ENCODE data around the gene ARHGEF4.

The ARHGEF4 gene

DNA sequence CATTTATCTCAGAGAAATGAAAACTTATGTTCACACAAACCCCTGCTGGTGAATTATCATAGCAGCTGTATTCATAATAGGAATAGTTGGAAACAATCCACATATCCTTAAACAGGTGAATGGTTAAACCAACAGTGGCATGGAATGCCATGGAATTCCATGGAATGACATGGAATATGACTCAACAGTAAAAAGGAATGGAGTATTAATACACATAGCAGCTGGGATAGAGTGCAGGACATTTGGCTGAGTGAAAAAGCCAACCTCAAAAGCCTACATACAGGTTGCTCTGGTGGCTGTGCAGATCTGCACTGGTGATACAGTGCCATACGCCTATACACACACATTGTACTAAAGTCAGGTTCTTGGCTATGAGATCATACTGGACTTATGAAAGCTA, 187.0 kb downstream of the ARHGEF4 start:
- DNase-seq: no peak

DNA sequence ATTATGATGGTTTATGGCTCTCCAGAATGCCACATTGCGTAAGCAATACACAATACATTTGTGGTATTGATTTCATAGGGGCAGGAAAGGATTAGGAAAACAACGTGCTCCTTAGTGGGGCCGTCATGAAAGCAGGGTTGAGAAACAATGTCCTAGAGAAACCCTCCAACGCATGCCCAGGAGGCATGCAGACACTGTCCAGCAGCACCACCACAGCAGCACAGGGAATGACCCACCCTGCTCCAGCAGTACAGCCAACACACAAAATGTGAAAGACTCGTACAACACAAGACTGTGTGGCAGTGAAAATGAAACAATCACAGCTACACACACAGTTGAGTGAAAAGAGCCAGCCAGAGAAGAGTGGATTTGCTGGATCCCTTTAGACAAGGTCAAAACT, 190.2 kb downstream of the ARHGEF4 start:
- DNase-seq: no peak

DNA sequence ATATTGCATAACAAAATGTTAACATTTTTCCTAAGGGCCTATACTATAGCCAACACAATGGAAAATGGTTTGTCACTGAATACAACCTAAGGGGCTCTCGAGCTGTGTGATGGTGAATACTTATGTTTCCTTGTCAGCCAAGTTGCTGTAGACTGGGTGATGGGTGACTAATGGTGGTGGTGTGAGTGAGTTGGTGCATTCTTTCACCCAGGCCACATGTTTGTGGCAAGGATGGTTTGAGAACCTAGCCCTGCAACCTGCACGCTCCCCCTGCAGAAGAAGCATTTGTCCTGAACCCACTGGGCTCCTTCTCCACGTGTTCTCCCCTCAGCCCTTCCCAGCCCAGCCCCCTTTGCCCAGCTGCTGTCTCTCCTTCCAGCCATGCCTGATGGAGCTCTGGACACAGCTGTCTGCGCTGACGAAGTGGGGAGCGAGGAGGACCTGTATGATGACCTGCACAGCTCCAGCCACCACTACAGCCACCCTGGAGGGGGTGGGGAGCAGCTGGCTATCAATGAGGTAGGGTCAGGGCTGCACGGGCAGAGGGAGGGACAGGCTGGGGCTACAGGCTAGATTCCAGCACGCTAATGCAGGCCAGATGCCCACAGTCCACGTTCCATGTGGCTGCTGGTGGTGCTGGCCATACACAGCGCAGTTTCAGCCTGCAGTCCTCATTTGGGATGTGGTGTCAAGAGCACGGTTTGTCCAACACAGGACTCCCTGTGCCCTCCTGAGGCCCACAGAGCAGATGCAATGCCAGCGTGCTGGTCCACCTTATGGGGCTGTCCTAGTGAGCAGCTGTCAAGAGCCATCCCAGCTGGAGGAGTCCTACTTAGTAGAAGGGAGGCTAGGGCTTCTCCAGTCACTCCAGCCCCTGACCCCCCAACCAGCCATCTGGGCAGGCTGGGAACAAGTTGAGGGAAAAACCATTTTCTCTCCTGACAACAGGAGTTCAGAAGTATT, 191.1 kb downstream of the ARHGEF4 start:
- DNase-seq: no peak

DNA sequence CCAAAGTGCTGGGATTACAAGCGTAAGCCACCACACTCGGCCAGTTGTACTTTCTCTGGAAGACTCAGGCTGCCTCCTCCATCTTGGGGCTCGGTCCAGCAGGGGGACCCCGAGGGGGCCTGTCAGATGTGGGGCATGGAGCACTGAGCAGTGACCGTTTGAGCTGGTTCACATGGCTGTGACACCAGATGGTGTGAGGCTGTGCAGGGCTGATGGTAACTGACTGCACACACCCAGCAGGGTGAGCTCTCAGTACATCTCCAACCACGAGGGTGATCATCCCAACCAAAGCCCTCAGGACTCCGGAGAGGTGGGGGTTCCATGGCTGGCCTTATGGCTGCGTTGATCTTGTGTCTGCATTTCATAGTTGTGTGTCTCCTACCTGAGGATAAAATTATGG, 193.1 kb downstream of the ARHGEF4 start:
- DNase-seq: no peak

DNA sequence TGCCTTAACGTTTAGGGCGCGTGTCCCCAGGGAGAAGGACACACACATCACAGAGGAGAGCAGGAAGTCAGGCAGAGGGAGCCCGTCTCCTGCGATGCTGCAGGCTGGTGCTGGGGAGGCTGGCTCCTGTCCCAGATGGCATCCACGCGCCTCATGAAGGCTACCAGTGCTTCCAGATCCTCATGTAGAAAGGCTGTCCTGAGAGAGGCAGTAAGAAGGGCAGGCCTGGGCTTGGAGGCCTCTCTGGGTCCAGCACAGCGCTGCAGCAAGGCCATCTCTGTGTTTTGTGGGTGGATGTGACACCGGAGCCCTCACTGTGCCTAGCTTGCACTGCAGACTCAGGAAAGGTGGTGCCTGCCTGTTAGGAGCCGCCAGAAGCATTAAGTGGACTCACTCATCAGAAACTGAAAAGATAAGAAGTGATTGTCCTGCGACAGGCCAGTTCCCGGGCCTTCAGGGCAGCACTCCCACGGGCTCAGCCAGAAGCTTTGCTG, 193.8 kb downstream of the ARHGEF4 start:
- no peak for DNase-seq

DNA sequence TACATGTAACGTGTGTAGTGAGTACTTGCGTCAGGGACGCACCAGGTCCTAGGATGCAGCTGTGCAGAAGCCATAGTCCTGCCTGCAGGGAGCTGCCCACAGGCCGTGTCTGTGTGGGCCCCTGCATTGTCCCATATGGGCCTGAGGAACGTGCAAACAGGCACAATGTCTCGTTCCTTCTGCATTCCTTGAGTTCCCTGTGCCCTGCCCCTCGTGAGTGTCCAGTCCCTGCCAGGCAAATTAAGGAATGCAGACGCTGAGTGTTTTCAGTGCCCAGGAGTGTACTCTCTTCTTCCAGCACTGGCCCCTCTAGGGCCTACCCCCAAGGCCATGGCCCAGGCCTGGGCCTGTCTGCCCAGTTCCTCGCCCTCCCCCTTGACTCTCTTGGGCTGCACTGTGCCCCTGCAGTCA, 194.7 kb downstream of the ARHGEF4 start:
- DNase-seq: no peak

DNA sequence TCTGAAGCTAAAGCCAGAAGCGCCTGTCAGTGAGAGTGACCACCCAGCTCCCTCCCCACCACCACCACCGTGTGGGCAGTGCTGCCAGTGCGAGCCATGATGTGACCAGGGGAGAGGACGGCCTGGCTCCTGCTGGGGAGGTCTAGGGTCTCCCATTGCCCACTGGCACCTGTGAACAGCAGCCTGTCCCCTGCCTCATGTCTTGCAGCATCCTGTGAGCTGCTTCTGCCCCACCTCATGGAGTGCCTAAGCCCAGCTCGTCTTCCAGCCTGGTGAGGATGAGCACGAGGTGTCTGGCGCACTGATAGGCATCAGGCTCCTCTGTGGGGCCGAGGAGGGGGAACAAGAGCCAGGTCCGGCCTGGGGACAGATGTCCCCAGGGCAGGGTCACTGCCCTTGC, 195.2 kb downstream of the ARHGEF4 start:
- DNase-seq: no peak

DNA sequence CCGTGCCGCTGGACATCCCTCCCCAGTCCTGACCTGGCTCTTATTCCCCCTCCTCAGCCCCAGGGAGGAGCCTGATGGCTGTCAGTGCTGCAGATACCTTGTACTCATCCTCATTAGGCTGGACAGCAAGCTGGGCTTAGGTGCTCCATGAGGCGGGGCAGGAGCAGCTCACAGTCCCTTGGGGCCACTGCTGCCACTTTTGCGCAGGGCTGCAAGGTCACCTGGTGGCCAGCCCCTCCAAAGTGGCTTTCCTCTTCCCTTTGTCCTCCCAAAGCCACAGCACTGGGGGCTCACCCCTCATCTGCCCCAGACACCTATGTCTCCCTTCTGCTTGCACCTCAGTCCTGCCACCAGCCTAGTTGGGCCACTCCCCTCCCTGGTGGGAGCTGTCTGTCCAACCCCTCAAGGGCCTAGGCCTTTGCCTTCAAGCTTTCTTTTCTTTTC, 195.7 kb downstream of the ARHGEF4 start:
- no peak for DNase-seq

DNA sequence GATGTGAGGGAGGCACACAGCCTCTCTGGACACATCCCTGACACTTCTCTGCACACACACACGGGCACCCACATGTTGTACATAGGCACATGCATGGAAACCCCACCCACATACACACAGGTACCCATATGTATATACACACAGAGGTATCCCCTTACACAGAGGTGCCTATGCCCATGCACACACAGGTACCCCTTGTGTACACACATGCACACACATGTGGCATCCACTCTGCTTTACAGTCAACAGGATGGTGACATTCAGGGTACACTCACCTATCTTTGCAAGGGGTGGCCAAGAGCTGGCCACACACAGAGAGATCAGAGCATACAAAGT, 197.0 kb downstream of the ARHGEF4 start:
- no peak for DNase-seq

DNA sequence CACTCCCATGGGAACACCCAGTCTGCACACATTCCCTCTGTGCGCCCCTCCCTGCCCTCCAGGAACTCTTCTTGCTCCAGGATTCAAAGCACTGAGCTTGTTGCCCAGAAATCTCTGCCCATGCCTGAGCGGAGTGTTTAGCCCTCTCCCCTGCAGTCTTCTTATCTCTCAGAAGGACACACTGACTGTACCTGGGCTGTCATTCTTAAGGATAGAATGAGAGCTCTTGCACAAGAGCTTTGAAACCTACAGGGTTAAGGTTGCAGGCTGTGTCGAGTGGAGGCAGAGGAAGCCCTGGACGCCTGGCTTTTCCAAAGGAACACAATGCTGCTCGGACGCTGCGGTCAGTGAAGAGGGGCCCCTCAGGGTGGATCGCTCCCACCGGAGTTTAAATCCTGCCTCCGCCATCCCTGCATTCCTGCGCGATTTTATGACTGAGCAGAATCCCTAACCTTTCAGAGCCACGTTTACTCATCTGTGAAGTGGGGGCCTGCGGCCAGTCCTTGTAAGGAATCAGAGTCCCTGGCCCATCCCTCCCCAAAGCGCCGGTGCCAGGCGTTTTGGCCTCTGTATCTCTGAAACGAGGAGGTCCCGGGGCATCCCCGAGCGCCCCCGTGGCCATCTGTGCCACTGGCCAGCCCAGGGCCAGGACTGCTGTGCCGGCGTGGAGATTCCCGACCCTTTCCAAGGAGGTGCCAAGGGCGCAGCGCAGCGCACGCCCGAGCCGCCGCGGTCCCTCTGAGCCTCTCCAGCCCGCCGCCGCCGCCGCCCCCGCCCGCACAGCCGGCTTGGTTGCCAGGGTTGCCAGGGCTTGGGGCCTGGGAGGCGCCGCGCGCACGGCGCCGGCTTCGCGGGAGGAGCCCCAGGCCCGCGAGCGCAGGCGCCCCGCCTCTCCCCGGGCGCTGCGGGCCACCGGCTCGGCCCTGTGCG, 197.7 kb downstream of the ARHGEF4 start:
- DNase-seq: peak; percentile 18 to 32

DNA sequence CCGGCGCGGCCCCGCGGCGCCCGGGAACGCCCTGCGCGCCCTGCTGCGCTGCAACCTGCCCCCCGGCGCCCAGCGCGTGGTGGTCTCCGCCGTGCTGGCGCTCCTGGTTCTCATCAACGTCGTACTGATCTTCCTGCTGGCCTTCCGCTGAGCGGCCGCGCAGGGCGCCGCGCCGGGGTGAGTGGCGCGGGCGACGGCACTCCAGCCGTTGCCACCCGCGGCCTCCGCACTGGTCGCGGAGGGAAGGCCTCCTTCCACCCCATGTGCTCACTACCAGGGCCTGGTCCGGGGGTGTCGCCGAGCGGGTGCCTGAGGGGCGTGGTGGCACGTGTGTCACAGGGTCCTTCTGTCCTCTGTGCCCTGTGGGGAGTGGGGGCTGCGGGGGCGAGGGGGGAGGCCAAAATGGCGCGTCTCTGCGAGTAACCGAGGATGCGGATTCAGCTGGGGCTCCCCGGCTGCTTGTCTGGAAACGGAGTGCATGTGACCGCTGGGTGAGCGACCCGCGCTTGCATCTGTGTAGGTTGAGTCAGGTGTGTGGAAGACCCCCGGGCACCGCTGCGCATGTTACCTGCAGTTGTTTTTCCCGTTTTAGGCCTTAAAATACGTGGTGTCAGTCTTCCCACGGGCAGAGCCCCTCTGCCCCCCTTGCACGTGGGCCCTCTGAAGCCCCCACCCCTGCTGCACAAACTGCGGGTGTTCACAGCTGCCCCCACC, 198.6 kb downstream of the ARHGEF4 start:
- DNase-seq: no peak

DNA sequence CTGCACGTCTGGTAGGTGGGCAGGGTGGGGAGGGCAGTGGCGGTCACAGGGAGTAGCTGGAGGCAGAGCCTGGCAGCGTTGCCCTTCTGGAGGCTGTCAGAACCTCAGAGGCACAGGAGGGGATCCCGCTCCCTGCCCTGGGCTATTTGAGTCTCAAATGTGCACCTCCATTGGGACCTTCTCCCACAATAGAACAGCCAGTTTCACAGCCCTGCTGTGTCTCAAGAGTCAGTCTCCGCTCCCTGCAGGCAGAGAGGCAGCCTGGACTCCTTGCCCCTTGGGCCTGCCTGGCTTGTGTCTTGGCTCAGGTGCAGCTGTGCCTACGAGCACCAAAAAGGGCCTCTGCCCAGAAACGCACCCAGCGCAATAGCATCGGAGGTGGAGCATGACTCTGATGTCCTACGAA, 199.1 kb downstream of the ARHGEF4 start:
- DNase-seq: no peak

DNA sequence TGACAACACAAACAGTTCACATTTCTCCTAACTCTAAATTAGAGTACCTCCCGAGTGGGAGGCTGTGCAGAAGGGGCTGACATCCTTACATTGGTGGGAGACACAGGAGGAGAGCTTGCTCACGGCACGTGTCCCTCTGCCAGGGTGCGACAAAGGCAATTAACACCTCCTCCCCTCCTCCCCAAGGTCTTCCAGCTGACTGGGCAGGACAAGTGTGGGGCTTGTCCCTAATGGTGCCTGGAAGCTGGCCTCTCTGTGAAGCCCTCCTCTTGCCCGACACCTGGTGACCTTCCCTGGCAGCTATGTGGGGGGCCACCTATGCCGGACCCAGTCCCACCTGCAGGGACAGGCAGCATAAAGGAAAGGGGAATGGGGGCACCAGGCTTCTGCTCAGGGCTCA, 199.6 kb downstream of the ARHGEF4 start:
- no peak for DNase-seq

DNA sequence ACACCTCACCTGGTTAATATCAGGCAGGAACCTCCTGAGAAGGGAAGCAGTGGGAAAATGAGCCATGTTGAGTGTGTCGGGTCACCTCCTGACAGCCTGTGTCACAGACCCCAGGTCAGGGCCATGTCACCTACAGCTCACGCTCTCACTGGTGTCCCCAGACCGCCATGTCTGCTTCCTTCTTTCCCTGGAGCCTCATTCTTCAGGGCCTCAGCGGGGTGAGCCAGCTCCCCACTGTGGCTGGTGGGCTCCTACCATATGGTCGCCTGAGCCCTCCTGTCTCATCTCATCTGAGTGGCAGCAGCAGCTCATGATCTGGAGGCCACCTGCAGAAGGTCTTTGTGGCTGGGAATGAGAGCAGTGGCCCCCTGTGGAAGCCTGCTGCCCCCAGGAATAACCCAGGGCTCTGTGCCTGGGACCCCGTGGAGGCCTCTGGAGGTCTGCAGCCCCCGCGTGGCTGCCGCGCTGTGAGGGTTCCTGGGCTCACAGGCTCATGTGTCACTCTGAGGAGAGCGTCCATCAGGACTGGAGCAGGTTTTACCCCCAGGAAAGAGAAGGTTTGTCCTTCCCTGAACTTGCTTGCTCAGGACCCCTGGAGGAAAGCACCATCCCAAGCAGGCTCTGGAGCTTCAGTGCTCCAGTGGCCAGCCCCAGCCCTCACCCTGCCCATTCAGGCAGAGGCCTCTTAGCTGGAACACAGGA, 200.1 kb downstream of the ARHGEF4 start:
- DNase-seq: no peak

DNA sequence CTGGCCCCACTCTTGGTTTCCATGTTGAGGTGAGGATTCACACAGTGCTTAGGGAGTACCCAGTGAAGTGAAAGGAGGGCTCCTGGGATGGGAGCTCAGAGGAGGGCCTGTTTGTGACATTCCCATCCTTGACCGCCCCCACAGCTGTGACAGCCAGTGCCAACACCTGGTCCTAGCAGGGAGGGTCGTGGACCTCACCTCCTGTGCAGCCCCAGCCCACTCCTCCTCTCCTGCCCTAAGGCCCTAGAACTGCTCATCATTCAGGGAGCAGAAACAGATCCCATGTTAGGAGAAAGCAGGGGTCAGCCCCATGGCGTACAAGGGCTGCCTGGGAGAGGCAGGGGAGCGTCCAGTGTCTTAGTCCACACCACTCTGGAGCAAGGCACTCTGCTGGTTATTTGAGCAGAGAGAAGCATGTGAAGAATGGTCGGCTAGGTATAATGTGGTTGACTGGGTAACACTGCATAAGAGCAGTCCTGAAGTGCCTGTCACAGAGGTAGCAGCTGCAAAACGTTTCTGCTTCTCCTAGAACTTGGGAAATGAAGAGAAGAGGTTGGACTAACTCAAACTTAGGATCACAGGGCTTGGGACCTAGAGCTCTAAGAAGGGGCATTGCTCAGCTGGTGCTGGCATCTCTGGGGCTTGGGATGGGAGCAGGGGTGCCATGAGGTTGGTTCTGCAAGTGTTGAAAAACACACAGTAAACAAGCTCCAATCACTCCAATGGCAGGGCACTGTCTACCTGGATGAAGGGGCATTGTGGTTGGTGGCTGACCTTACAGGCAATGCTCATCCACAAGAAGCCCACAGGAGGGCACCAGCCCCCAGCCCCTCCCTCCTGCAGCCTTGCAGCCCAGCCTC, 200.9 kb downstream of the ARHGEF4 start:
- DNase-seq: no peak

DNA sequence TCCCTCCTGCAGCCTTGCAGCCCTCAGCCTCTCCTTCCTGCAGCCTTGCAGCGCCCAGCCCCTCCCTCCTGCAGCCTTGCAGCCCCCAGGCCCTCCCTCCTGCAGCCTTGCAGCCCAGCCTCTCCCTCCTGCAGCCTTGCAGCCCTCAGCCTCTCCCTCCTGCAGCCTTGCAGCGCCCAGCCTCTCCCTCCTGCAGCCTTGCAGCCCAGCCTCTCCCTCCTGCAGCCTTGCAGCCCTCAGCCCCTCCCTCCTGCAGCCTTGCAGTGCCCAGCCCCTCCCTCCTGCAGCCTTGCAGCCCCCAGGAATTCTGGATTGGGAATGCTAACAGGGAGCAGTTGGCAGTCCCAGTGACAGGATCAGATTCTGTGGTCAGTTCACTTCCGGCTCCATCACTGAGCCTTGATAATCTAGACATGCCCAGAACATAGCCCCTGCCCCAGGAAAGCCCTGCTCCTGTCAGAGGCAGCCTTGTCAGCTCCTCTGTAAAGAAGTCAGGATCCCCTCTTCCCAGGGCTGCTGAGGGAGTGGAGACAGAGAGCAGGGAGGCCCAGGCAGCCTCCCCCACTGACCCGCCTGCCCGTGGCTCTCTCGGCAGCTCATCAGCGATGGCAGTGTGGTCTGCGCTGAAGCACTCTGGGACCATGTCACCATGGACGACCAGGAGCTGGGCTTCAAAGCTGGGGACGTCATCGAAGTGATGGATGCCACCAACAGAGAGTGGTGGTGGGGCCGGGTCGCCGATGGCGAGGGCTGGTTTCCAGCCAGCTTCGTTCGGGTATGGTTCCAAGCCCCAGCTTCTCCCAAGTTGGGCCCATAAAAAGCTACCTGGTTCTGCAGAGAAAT, 201.8 kb downstream of the ARHGEF4 start:
- no peak for DNase-seq

DNA sequence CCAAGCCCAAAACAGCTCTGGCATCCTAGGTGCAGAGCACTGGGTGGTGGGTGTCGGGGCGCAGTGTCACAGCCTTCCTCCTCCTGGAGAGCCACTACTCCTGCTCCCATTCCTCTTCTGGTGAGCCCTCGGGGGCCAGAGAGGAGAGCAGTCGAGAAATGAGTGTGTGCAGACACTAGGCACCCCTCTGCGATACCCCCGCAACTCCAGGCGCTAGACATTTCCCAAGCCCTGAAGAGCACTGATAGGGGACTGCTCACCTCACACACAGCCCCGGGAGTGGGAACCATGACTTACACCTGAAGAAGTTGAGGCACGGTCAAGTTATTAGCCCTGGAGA, 202.4 kb downstream of the ARHGEF4 start:
- no peak for DNase-seq

DNA sequence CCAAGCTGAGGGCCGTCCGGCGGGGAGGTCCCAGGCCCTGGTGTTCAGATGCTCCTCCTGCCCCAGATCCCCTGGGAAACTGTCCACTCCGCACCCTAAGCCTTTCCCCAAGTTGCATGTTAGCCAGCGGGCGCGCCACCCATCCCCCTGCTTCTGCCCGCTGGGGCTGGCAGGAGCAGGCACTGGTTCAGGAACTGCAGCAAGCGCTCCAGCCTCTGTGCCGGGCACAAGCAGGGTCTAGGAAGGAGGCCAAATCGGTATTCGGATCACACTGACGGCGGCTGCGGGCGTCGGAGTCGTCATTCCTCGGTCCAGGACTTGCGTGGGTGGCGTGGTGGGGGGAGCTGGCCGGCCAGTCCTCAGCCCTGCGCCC, 202.8 kb downstream of the ARHGEF4 start:
- DNase-seq: no peak

DNA sequence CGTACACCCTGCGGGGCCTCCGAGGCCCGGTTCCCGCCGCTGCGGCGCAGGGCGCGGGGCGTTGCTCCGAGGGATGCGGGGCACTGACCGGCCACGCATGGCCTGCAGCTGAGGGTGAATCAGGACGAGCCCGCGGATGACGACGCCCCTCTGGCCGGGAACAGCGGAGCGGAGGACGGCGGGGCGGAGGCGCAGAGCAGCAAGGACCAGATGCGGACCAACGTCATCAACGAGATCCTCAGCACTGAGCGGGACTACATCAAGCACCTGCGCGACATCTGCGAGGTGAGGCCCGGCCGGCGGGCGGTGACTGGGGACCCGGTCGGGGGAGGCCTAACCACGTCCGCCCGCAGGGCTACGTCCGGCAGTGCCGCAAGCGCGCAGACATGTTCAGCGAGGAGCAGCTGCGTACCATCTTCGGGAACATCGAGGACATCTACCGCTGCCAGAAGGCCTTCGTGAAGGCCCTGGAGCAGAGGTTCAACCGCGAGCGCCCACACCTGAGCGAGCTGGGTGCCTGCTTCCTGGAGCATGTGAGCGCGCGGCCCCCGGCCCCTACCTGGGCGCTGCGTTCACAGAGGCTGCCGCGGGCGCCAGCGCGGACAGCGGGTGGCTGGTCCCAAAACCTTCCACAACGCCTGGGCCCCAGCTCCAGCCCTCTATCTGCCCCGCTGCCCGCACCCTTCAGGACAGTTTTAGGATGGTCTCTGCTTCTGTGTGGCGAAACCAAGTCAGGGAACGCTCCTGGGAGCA, 203.4 kb downstream of the ARHGEF4 start:
- DNase-seq: no peak
